DMS 273 treated with DMSO at 0.1 percent for 48 hours (cell line): Measurements from ENCODE around the gene SYNGAP1.
"Not testable (repeated sequence)": the region's sequence is repeated elsewhere in the genome, so short reads cannot be mapped to it uniquely, and the experiment has no call there.

Source experiments
- DNase-seq: peaks from one replicate; lab custom pipeline; 2025; lab: John Stamatoyannopoulos, UW

SYNGAP1 gene

GRCh38 chr6:33477864-33478263 lies 58.0 kb downstream of the SYNGAP1 start:
- no peak for DNase-seq

DNA sequence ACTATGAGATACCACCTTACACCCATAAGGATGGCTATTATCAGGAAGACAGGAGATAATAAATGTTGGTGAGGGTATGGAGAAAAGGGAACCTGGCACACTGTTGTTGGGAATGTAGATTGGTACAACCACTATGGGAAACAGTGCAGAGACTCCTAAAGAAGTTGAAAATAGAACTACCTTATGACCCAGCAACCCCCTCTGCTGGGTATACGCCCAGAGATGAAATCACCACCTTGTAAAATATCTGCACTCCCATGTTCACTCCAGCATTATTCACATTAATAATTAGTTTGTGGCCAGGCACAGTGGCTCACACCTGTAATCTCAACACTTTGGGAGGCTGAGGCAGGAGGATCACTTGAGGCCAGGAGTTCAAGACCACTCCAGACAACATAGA lies 61.3 kb downstream of the SYNGAP1 start:
- no peak for DNase-seq

- DNase-seq: not testable (repeated sequence)
Measured at GRCh38 chr6:33482620-33483019, 62.8 kb downstream of the SYNGAP1 start.

- no peak for DNase-seq
Measured at GRCh38 chr6:33483678-33484077, 63.8 kb downstream of the SYNGAP1 start.

DNA sequence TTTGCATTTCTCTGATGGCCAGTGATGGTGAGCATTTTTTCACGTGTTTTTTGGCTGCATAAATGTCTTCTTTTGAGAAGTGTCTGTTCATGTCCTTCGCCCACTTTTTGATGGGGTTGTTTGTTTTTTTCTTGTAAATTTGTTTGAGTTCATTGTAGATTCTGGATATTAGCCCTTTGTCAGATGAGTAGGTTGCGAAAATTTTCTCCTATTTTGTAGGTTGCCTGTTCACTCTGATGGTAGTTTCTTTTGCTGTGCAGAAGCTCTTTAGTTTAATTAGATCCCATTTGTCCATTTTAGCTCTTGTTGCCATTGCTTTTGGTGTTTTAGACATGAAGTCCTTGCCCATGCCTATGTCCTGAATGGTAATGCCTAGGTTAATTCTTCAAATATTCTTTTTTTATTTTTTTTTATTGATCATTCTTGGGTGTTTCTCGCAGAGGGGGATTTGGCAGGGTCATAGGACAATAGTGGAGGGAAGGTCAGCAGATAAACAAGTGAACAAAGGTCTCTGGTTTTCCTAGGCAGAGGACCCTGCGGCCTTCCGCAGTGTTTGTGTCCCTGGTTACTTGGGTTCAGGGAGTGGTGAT lies 64.9 kb downstream of the SYNGAP1 start:
- not testable (repeated sequence) for DNase-seq

- DNase-seq: not testable (repeated sequence)
Measured at GRCh38 chr6:33485680-33486079, 65.8 kb downstream of the SYNGAP1 start.

- no peak for DNase-seq
Measured at GRCh38 chr6:33488339-33488738, 68.5 kb downstream of the SYNGAP1 start.

GRCh38 chr6:33490198-33490597 lies 70.3 kb downstream of the SYNGAP1 start:
- no peak for DNase-seq

GRCh38 chr6:33490621-33491020 lies 70.8 kb downstream of the SYNGAP1 start:
- no peak for DNase-seq

DNA sequence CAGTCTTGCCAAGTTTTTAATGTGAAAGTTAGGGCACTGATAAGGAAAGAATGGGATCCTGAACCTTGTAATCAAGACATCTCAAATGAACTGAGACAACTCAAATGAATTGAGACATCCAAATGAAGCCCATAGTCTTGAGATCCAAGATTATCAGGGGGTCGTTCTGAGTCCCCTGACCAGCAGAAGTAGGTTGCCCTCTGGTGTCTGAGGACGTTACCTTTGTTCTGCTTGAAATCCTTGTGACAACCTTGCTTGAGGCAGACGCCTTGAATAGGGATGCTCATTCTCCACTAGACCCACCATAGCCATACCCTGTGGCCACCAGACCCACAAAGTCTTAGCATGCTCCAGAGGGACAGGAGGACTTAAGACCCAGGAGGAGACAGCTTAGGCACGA lies 72.2 kb downstream of the SYNGAP1 start:
- DNase-seq: no peak

DNA sequence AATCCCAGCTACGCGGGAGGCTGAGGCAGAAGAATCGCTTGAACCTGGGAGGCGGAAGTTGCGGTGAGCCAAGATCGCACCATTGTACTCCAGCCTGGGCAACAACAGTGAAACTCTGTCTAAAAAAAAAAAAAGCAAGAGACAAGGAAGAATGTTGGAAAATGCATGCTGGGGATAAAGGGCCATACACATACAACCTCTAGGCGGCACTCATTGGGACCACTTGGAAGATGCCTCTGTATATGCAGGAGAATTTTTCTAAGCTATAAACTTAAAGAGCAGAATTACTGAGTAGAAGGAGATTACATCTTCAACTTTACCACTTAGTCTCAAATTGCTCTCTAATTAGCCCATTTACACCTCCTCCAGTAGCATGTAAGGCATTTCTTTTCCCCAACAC lies 77.3 kb downstream of the SYNGAP1 start:
- no peak for DNase-seq

- DNase-seq: no peak
Measured at GRCh38 chr6:33502486-33502885, 82.6 kb downstream of the SYNGAP1 start.

DNA sequence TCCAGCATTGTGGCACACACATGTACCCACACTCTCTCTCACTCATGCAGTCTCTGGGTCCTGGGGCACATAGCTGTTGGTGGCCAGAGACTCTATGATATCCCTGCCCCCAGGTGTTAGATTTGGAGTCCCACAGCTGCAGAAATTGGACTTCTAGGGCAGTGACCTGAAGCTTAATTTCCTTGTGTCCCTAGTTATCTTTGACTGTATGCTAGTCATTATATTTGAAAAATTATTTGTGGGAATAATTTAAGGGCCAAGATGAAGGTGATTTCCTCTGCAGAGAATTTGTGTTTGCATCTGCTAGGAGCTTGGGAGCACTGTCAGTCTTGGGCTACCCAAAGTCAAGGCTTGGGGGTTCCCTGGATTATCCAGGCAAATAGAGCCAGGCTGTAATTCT lies 84.6 kb downstream of the SYNGAP1 start:
- DNase-seq: no peak
